Upper lobe of left lung (tissue), 6 donors: ENCODE results near the gene TWF1. TPM values are rescaled to one million over a fixed set of nuclear protein-coding genes. Genes with fewer than 3 reads are reported as not detected.

Experiments
- ATAC-seq, 2 donors: fragments of 200-7000 bp; cut with Tn5 transposase; one replicate each; pipeline ENCODE4 v1.9.1; 2022; ENCODE audit warnings: mild to moderate bottlenecking in 2 of 2, moderate library complexity in 2 of 2; ENCODE audit not compliant: low FRiP score in 2 of 2
- DNase-seq, 2 donors: peaks; one replicate each; pipeline ENCODE4 v3.0.0-alpha.2; 2019 to 2020
- H3K27ac ChIP-seq, 4 donors: fragments of 200-600 bp; sonication (generic); one replicate each; pipeline ENCODE4 v1.5.1; 2016 to 2019
- H3K27me3 ChIP-seq, 4 donors: fragments of 200-600 bp; sonication (generic); one replicate each; pipeline ENCODE4 v1.5.1; 2017 to 2019
- H3K36me3 ChIP-seq, 4 donors: fragments of 200-600 bp; sonication (generic); one replicate each; pipeline ENCODE4 v1.5.1; 2016 to 2019
- H3K4me1 ChIP-seq, 4 donors: fragments of 200-600 bp; sonication (generic); one replicate each; pipeline ENCODE4 v1.5.1; 2018 to 2019
- H3K4me3 ChIP-seq, 4 donors: fragments of 200-600 bp; sonication (generic); one replicate each; pipeline ENCODE4 v1.5.1; 2017 to 2019; ENCODE audit warnings: mild to moderate bottlenecking in 2 of 4, moderate library complexity in 1 of 4
- H3K9me3 ChIP-seq, 4 donors: fragments of 200-600 bp; sonication (generic); one replicate each; pipeline ENCODE4 v1.5.1; 2018 to 2019
- CTCF ChIP-seq, 6 experiments: fragments of 450-650 bp in 4 of 6; fragments of 200-600 bp in 2 of 6; sonication (generic) in 2 of 6; IDR thresholded peaks; one replicate each; pipeline ENCODE4 v1.5.1; 2016 to 2019; ENCODE audit warnings: antibody characterized with exemption in 6 of 6
- EP300 ChIP-seq, 4 donors: sonication (generic); formaldehyde crosslinking; IDR thresholded peaks; one replicate each; pipeline ENCODE4 v1.5.1; 2017; ENCODE audit warnings: antibody characterized with exemption in 4 of 4, control low read depth in 2 of 4
- POLR2A ChIP-seq, 4 donors: fragments of 450-650 bp; IDR thresholded peaks; one replicate each; pipeline ENCODE4 v1.5.1; 2016 to 2017; ENCODE audit warnings: antibody characterized with exemption in 4 of 4, mild to moderate bottlenecking in 2 of 4
- POLR2AphosphoS5 ChIP-seq, 2 donors: sonication (generic); formaldehyde crosslinking; IDR thresholded peaks; one replicate each; pipeline ENCODE4 v1.5.1; 2017; ENCODE audit warnings: antibody characterized with exemption in 2 of 2
- WGBS, 2 donors: methylation state at CpG; one replicate each; pipeline ENCODE4 v1.1.5; 2017 to 2018; 5-methylcytosine and 5-hydroxymethylcytosine counted together
- total RNA-seq, 6 donors: library from RNA; depleted of rRNA in 4 of 6; stranded (reverse); fragments of >200 nt in 4 of 6; gene quantifications; one replicate each; pipeline versions ENCODE4 v1.1.0 to v1.2.1, GENCODE V29; 2016 to 2021
- donor health status: DM: no; HTN: no; CAD: no; lungs with moderate emphysema.
- donor health status: DM: no; HTN: yes; CAD: no; lungs with severe emphysema.

Gene TWF1
- total RNA-seq, 6 donors from 2014 or later = 15.5 to 67.9 (median 43.1) TPM

GRCh38 chr12:43764528-43764927 lies 41.6 kb downstream of the TWF1 start:
- no peak overlapping the region for H3K4me3 ChIP-seq
- DNase-seq = no peak
- TF ChIP-seq CTCF (IDR thresholded peaks at IDR 0.05) (no peak), EP300 (IDR thresholded peaks at IDR 0.05) (no peak), POLR2AphosphoS5 (IDR thresholded peaks at IDR 0.05) (no peak), POLR2A (IDR thresholded peaks at IDR 0.05) (no peak)
- H3K27ac ChIP-seq = no peak overlapping the region
- no peaks in the 10 kb centered on the region for H3K27me3 ChIP-seq
- no peaks in the 10 kb centered on the region for H3K9me3 ChIP-seq
- no peak for ATAC-seq
- H3K4me1 ChIP-seq = peaks cover 10 to 27% (median 25%) of the 10 kb centered on the region in 4 donors
- peaks cover 0 to 17% (median 5%) of the 10 kb centered on the region in 4 donors for H3K36me3 ChIP-seq

GRCh38 chr12:43763769-43764168 lies 42.3 kb downstream of the TWF1 start:
- no peak overlapping the region for H3K4me3 ChIP-seq
- no peak for ATAC-seq
- H3K27ac ChIP-seq = no peak overlapping the region
- no peak for TF ChIP-seq POLR2A (IDR thresholded peaks at IDR 0.05)
- no peak for TF ChIP-seq CTCF (IDR thresholded peaks at IDR 0.05)
- TF ChIP-seq POLR2AphosphoS5 (IDR thresholded peaks at IDR 0.05) = no peak
- no peak for TF ChIP-seq EP300 (IDR thresholded peaks at IDR 0.05)
- H3K4me1 ChIP-seq = peaks cover 10 to 29% (median 26%) of the 10 kb centered on the region in 4 donors
- peaks cover 0 to 9% (median 4%) of the 10 kb centered on the region in 4 donors for H3K36me3 ChIP-seq
- no peaks in the 10 kb centered on the region for H3K9me3 ChIP-seq
- H3K27me3 ChIP-seq = no peaks in the 10 kb centered on the region
- no peak for DNase-seq

- Histone ChIP-seq H3K27me3 (no peaks in the 10 kb centered on the region), H3K27ac (no peak overlapping the region), H3K4me3 (no peak overlapping the region), H3K4me1 (peaks cover 10 to 34% (median 32%) of the 10 kb centered on the region in 4 donors), H3K36me3 (no peaks in the 10 kb centered on the region), H3K9me3 (no peaks in the 10 kb centered on the region)
- no peak for ATAC-seq
- no peak for TF ChIP-seq POLR2AphosphoS5 (IDR thresholded peaks at IDR 0.05)
- no peak for TF ChIP-seq EP300 (IDR thresholded peaks at IDR 0.05)
- TF ChIP-seq POLR2A (IDR thresholded peaks at IDR 0.05) = no peak
- TF ChIP-seq CTCF (IDR thresholded peaks at IDR 0.05) = no peak
- DNase-seq = no peak
These were observed 43.5 kb downstream of the TWF1 start for GRCh38 chr12:43762596-43762995.

- H3K27ac ChIP-seq = no peak overlapping the region
- no peak overlapping the region for H3K4me3 ChIP-seq
- TF ChIP-seq CTCF (IDR thresholded peaks at IDR 0.05) (no peak), POLR2A (IDR thresholded peaks at IDR 0.05) (no peak), POLR2AphosphoS5 (IDR thresholded peaks at IDR 0.05) (no peak), EP300 (IDR thresholded peaks at IDR 0.05) (no peak)
- no peaks in the 10 kb centered on the region for H3K36me3 ChIP-seq
- no peaks in the 10 kb centered on the region for H3K27me3 ChIP-seq
- peaks cover 10 to 36% (median 33%) of the 10 kb centered on the region in 4 donors for H3K4me1 ChIP-seq
- DNase-seq (no peak), ATAC-seq (no peak)
- H3K9me3 ChIP-seq = no peaks in the 10 kb centered on the region
These were observed 44.6 kb downstream of the TWF1 start for GRCh38 chr12:43761500-43761899.

GRCh38 chr12:43760396-43760795 lies 45.7 kb downstream of the TWF1 start:
- ATAC-seq = no peak
- 62 to 70% methylated on average over 2 of the region's 2 CpGs for WGBS, 2 donors
- TF ChIP-seq EP300 (IDR thresholded peaks at IDR 0.05) (no peak), CTCF (IDR thresholded peaks at IDR 0.05) (no peak), POLR2AphosphoS5 (IDR thresholded peaks at IDR 0.05) (no peak), POLR2A (IDR thresholded peaks at IDR 0.05) (no peak)
- Histone ChIP-seq H3K27me3 (no peaks in the 10 kb centered on the region), H3K4me1 (peaks cover 10 to 36% (median 33%) of the 10 kb centered on the region in 4 donors), H3K27ac (no peak overlapping the region), H3K36me3 (no peaks in the 10 kb centered on the region), H3K9me3 (no peaks in the 10 kb centered on the region), H3K4me3 (peak overlapping the region in 2 of 4 donors; percentile 61 to 68)
- DNase-seq = no peak
